Activated naive CD4-positive, alpha-beta T cell treated with Interleukin-2 at 50 U/mL for 16 hours (primary cell): ENCODE data around the gene STXBP5L.
"Not testable (repeated sequence)": the region's sequence is repeated elsewhere in the genome, so short reads cannot be mapped to it uniquely, and the experiment has no call there.

Experiments used
- DNase-seq: peaks from one replicate; pipeline ENCODE4 v3.0.0-alpha.2; 2020

STXBP5L gene

DNA sequence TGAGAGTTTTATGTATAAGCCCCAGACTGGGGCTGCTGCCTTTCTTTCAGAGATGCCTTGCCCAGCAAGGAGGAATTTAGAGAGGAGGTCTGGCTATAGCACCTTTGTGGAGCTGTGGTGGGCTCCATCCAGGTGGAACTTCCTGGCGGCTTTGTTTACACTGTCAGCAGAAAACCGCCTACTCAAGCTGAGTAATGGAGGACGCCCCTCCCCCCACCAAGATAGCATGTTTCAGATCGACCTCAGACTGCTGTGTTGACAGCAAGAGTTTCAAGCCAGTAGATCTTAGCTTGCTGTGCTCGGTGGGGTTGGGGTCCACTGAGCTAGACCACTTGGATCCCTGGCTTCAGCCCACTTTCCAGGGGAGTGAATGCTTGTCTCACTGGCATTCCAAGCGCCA is 155.6 kb downstream of the STXBP5L start:
- DNase-seq, result no peak

GRCh38 chr3:121064121-121064520 is 156.1 kb downstream of the STXBP5L start:
- DNase-seq, result no peak

DNA sequence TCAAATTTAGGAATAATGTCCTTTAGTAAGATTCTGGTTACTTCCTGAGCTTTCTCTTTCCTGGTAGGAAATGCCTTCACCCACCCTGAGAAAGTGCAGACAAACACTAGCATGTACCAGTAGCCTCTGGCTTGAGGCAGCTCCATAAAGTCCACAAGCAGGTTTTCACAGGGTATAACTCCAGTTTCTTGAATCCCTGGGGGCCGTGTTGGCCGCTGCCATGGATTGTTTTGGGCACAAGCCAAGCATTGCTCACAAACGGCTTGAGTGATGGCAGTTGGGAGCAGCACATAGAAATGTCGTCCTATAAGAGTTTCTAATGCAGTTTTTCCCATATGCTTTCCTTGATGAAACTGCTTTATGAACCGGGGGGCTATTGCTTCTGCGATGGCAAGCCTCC is 164.1 kb downstream of the STXBP5L start:
- no peak for DNase-seq

DNA sequence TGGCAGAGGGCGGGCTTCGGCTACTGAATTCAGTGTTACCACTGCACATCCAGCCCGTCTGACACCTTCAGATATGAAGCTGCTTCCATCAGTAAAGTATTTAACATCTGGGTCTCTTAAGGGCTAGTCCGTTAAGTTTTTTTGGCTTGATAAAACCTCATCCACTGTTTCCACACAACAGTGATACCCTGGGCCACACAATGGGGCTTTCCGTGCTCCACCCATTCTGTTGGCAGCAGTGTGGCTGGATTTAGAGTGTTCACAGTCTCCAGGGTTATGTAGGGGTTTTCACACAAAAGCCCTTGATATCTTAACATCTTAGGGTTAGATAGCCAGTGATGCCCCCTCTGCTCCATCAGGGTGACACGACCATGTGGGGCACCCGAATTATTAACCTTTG is 165.0 kb downstream of the STXBP5L start:
- no peak for DNase-seq

- DNase-seq, result no peak
Measured at GRCh38 chr3:121075191-121075590, 167.2 kb downstream of the STXBP5L start.

GRCh38 chr3:121078378-121079101 is 170.5 kb downstream of the STXBP5L start:
- not testable (repeated sequence) for DNase-seq

GRCh38 chr3:121096953-121097352 is 188.9 kb downstream of the STXBP5L start:
- DNase-seq, result no peak

GRCh38 chr3:121111086-121111485 is 203.1 kb downstream of the STXBP5L start:
- not testable (repeated sequence) for DNase-seq

DNA sequence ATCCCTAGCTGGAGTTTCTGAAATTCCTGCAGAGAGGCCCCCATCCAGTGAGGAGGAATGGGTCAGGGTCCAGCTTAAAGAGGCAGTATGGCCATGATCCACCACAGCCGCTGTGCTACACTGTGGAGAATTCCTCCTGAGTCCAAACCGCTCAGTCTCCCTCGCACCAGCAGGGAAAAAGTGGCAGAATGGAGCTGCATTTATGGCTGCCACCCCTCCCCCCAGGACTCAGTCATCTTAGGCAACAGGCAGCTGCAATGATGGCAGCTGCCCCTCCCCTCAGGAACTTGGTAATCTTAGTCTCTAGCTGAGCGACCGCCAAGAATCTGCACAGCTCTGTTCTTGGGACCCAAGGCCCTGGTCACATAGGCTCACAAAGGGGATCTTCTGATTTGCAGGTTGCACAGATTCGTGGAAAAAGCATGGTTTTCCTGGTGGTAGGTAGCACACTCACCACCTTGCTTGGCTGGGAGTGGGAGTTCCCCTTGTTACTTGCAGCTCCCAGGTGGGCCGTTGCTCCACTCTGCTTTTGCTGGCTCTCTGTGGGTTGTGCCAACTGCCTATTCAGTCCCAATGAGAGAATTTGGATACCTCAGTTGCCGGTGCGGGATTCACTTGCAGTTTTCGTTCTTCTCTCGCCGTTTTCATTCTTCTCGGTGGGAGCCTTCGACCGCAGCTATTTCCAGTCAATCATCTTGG is 204.1 kb downstream of the STXBP5L start:
- DNase-seq, result no peak

- no peak for DNase-seq
Measured at GRCh38 chr3:121126033-121126706, 218.2 kb downstream of the STXBP5L start.

GRCh38 chr3:121126707-121127035 is 218.7 kb downstream of the STXBP5L start:
- no peak for DNase-seq

DNA sequence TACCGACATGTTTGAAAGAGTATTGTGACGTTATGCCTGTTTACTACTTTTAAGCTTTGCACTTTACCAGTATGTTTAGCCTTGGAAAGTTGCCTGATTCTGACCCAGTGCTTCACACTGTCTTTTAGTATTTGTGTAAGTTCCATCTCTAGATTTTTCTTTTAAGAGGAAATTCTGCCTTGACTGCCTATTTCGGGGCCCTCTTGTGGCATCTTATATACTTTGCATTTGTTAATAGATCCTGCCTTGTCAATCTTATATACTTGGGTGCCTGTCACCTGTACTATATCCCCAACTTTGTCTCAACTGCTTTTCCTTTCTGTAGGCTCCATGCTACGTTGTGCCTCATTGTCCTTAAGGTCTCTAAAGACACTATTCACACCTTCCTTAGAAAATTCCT is 244.6 kb downstream of the STXBP5L start:
- DNase-seq, result no peak

- no peak for DNase-seq
Measured at GRCh38 chr3:121153851-121154250, 245.8 kb downstream of the STXBP5L start.

DNA sequence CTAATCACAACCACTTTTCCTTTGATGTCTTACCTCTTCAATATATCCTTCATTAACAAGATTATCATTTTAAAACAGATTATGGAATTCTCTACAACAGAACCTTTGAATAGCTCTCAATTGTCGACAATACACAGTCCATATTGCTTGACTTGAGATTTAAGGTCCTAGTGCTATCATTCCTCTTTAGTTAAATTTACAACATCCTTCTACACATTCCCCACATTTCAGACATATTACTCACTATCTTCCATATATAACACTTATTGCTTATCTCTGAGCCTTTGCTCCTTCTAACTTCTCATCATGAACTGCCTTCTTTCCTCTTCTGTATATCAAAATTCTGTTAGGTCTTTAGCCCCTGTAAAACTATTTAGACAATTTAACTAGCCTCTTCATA is 247.0 kb downstream of the STXBP5L start:
- no peak for DNase-seq

DNA sequence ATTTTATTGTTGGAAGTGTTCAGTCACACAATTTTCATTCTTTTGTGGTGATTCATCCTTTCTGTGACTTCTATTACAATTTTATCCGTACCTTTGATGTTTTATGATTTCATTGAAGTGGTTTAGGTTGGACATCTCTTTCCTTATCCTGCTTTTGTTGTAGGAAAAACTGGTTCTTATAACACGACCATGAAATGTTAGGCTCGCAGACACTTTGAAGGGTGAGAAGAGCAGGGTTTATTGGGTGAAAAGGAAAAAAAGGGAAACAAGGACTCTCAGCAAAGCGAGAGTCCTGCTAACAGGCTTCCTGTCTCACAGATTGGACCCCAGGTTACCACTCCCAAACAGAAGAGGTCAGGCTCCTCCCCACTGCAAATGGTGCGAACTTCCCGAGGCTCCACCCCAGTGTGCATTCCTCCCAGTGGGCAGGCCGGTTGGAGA is 257.4 kb downstream of the STXBP5L start:
- DNase-seq, result no peak

DNA sequence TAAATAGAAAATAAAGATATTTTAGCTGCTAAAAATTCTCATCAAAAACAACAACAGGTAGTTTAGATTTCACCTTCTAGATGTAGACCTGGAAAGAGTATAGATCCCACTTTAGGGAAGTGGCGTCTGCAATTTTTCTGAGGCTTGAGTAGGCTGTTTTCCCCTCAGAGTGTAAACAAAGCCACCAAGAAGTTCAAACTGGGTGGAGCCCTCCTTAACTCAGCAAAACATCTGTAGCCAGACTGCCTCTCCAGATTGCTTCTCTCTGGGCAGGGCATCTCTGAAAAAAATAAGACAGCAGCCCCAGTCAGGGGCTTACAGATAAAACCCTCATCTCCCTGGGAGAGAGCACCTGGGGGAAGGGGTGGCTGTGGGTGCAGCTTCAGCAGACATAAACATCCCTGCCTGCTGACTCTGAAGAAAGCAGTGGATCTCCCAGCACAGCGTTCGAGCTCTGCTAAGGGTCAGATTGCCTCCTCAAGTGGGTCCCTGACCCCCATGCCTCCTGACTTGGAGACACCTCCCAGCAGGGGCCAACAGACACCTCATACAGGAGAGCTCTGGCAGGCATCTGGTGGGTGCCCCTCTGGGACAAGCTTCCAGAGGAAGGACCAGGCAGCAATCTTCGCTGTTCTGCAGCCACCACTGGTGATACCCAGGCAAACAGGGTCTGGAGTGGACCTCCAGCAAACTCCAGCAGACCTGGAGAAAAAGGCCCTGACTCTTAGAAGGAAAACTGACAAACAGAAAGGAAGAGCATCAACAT is 259.6 kb downstream of the STXBP5L start:
- DNase-seq, result no peak

DNA sequence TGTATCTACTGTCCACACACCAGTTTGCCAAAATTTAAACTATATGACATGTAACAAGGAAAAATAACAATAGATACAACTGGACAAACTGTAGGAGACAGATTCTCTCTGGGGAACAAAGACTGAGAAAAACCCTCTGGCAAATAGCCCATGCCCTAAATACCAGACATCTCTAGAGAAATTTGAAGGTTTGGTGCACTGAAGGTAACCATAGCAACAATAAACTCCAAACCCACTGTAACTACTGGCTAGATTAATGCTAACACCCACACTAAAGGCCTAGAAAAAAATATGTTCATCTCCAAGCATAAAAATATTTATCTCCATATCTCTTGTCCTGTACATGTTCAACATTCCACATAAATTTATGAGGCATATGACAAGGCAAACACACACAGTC is 267.1 kb downstream of the STXBP5L start:
- DNase-seq, result no peak

- DNase-seq, result not testable (repeated sequence)
Measured at GRCh38 chr3:121190626-121191025, 282.6 kb downstream of the STXBP5L start.

DNA sequence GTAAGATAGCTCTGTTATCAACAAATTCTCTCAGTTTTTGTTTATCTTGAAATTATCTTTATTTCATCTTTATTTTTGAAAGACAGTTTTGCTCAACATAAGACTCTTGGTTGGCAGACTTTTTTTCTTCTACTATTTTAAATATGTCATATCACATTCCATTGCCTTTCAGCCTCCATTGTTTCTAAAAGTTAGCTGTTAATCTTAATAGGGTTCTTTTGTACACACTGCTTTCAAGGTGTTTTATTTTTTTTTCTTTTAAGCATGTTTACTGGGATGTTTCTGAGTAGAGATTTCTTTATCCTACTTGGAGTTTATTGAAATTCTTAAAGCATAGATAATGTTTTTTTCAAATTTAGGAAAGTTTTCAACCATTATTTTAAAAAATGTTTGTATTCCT is 294.6 kb downstream of the STXBP5L start:
- no peak for DNase-seq

DNA sequence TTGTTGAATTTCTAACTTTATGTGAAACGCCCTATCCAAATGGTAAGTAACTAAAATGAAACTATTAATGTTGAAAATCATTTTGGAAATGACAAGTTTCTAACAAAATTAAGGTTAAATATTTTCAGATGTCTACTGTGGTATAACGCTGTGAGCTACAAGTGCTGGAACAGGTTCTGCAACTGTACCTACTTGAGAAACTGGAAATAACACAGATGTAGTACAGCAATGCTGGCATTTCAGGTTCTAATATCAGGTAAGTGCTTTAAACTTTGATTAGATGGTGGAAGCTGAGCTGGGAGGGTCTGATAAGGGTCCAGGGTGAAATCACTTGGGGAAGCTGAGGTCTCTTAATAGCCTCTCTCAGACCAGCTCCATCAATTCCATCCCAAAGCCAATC is 315.1 kb downstream of the STXBP5L start:
- no peak for DNase-seq

DNA sequence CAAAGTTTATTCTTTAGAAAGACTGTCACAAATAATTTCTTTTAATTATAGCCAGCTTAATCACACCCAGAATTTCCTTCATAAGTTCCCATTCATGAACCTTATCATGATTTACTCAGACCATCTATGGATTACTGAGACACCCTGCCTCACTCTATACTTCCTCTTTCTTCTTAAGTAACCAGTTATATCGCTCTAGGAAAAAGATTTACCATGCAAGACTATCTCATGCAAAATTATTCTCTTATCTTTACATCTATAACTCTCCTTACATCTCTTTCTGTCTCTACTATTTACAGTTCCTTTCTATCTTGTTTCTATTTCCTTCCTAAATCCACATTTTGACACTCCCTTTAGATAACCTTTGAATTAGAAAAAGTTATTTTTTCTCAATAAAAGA is 321.0 kb downstream of the STXBP5L start:
- no peak for DNase-seq

GRCh38 chr3:121230194-121230593 is 322.2 kb downstream of the STXBP5L start:
- DNase-seq, result not testable (repeated sequence)

DNA sequence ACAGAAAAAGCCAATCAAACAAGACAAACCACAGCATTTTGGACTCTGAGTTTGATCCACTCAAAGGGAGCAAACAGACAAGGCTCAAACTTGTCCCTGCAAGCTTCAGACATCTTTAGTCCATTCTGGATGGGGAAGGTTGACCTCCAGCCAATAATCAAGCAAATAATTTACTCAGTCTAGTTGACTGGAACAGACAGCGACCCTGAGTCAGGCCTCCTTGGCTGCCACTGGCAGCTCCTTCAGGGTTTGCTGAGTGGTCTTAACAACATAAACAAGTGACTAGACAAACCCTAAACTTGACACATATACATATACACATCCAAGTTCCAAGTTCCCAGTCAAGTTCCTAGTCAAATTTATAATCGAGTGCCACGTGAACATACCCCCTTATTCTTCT is 323.9 kb downstream of the STXBP5L start:
- no peak for DNase-seq
